Measurements from ENCODE around the gene KATNAL1. TPM values are rescaled to one million over a fixed set of nuclear protein-coding genes. Genes with fewer than 3 reads are reported as not detected.

Gene KATNAL1
- total and polyA plus RNA-seq, 2 of the 4 experiments (the other 2 are of a cell fraction) = 6.9 to 16.8 TPM

DNA sequence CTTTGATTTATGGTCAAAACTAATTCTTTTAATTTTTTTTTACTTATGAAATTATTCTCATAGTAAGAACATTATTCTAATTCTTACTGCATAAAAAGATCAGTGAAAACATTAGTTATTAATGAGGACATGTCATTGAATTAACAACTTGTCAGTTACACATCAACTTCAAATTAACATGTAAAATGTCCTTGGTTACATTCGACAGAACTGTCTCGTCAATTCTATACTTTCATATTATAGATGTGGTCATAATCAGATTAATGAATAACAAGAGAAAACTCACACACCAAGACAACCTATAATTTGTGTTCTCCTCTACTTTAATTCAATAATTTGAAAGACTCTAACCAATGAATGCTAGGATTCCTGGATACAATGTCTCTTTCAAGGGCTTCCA is 66.7 kb downstream of the KATNAL1 start:
- Histone ChIP-seq H3K4me2 (ENCODE audit: low read depth, low read length) (no peak overlapping the region), H2BK15ac (ENCODE audit: low read depth, low read length) (no peak overlapping the region), H3K4me1 (ENCODE audit: control insufficient read depth, insufficient read depth, low read length) (no peaks in the 10 kb centered on the region; the same call in 1 of the 2 replicates), H2AFZ (replicated peaks; ENCODE audit: low read length, poor library complexity) (no peak overlapping the region), H3K4ac (ENCODE audit: low read depth, low read length) (no peak overlapping the region), H3K9me3 (ENCODE audit: control insufficient read depth, insufficient read depth, low read length) (no peaks in the 10 kb centered on the region), H2BK5ac (ENCODE audit: low read depth, low read length, poor library complexity, severe bottlenecking) (no peak overlapping the region), H3K14ac (replicated peaks; ENCODE audit: low read depth, low read length) (no peak overlapping the region), H3K4me3 (ENCODE audit: insufficient read depth, low read depth, low read length) (no peak overlapping the region), H3K9ac (ENCODE audit: low read depth, low read length) (no peak overlapping the region), H3K56ac (ENCODE audit: extremely low read depth, insufficient read depth, low read length) (no peak overlapping the region), H2AK5ac (ENCODE audit: low read depth, low read length) (no peak overlapping the region), H4K20me1 (ENCODE audit: insufficient read depth, low read length) (no peaks in the 10 kb centered on the region), H2BK120ac (ENCODE audit: low read depth, low read length) (no peak overlapping the region), H3K36me3 (ENCODE audit: control insufficient read depth, insufficient read depth, low read length) (peaks cover 2% of the 10 kb centered on the region; the same call in 1 of the 2 replicates), H3K27me3 (ENCODE audit: control insufficient read depth, insufficient read depth, low read length) (no peaks in the 10 kb centered on the region), H2BK20ac (ENCODE audit: low read depth, low read length) (no peak overlapping the region), H4K8ac (ENCODE audit: low read depth in 2 of 2, low read length in 2 of 2) (no peak overlapping the region), H2AK9ac (replicated peaks; ENCODE audit: low read depth, low read length, poor library complexity) (no peak overlapping the region), H4K91ac (ENCODE audit: insufficient read depth, low read depth, low read length) (no peak overlapping the region), H3K27ac (ENCODE audit: insufficient read depth, low read length) (no peak overlapping the region), H3K79me1 (ENCODE audit: low read depth in 1 of 2, low read length in 2 of 2) (peaks cover 2 to 26% of the 10 kb centered on the region in 2 experiments; a peak in 3 of 4 replicates), H3K9me1 (ENCODE audit: insufficient read depth, low read length) (0 out of 2 replicates have a peak, but pooled peaks cover 3% of the 10 kb centered on the region), H3K18ac (ENCODE audit: low read depth, low read length) (no peak overlapping the region), H4K5ac (ENCODE audit: low read depth, low read length) (no peak overlapping the region), H3K23ac (ENCODE audit: low read depth, low read length) (no peak overlapping the region)
- CTCF ChIA-PET = interaction anchor here (0.6 kb wide), 2 partner anchors 35 to 112 kb away, joined by 3 to 5 read pairs; no protein-coding TSS in a partner anchor
- no TSS peak for BruUV-seq (replicated peaks)
- POLR2A ChIA-PET (ENCODE audit: unreplicated experiment) = no interaction called here
- dilution Hi-C loops (cut with HindIII; ENCODE audit: low sequenced_read_pairs, unreplicated experiment) = no loop called here
- no CpG with 5 or more reads among the region's 2 CpGs for WGBS, 2 experiments (ENCODE audit: extremely low coverage in 2 of 2, insufficient read length in 1 of 2)
- TF ChIP-seq MAFK (IDR thresholded peaks at IDR 0.05; ENCODE audit: low read depth, low read length) (no peak), RFX5 (IDR thresholded peaks at IDR 0.05; ENCODE audit: low read depth, low read length) (no peak), POLR2A (IDR thresholded peaks at IDR 0.05; ENCODE audit: low read depth, low read length) (no peak), SMC3 (IDR thresholded peaks at IDR 0.05; ENCODE audit: low read depth, low read length) (no peak), CEBPB (IDR thresholded peaks at IDR 0.05; ENCODE audit: low read depth, low read length) (no peak), RCOR1 (IDR thresholded peaks at IDR 0.05; ENCODE audit: insufficient replicate concordance, low read length) (no peak)
- TF ChIP-seq, protein P1, sequence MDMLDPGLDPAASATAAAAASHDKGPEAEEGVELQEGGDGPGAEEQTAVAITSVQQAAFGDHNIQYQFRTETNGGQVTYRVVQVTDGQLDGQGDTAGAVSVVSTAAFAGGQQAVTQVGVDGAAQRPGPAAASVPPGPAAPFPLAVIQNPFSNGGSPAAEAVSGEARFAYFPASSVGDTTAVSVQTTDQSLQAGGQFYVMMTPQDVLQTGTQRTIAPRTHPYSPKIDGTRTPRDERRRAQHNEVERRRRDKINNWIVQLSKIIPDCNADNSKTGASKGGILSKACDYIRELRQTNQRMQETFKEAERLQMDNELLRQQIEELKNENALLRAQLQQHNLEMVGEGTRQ (IDR thresholded peaks at IDR 0.05; ENCODE audit: low read depth, low read length) = no peak
- intact Hi-C loops (cut with micrococcal nuclease) = no loop called here
- DNase-seq (no peak), ATAC-seq (ENCODE audit: low read depth) (no peak)
- in situ Hi-C loops (cut with MboI; ENCODE audit: low sequenced_read_pairs) = no loop called here

Measured in IMR-90 (cell line).